ENCODE data around the gene EFNA3.

The EFNA3 gene

GRCh38 chr1:155078469-155079209 is at the start of gene EFNA3:
Gene EFNA3, plus strand, starts transcription at chr1:155078837. Its CDS starts 105 bp downstream, at chr1:155078942.
- peak within 1 kb of the TSS; percentile 78 for H3K4me3 Mint-ChIP-seq
- peak; percentile 71 for DNase-seq (ENCODE audit: low spot score)
- H3K27ac Mint-ChIP-seq, result no peak within 1 kb of the TSS
- H3K27me3 Mint-ChIP-seq (ENCODE audit: low read depth), result peaks cover 42% of the 10 kb centered on the region
- H3K9me3 Mint-ChIP-seq, result no peaks in the 10 kb centered on the region
- peaks cover 36% of the 10 kb centered on the region for H3K4me1 Mint-ChIP-seq (ENCODE audit: low read depth)
- H3K36me3 Mint-ChIP-seq (ENCODE audit: low read depth), result peaks cover 2% of the 10 kb centered on the region

- no peaks in the 10 kb centered on the region for H3K36me3 Mint-ChIP-seq (ENCODE audit: low read depth)
- no peak overlapping the region for H3K4me3 Mint-ChIP-seq
- peaks cover under 1% of the 10 kb centered on the region for H3K27me3 Mint-ChIP-seq (ENCODE audit: low read depth)
- no peaks in the 10 kb centered on the region for H3K4me1 Mint-ChIP-seq (ENCODE audit: low read depth)
- no peak overlapping the region for H3K27ac Mint-ChIP-seq
- H3K9me3 Mint-ChIP-seq, result no peaks in the 10 kb centered on the region
- DNase-seq (ENCODE audit: low spot score), result no peak
Measured at GRCh38 chr1:155029513-155030242, 49.0 kb upstream of the EFNA3 start.

- Mint-ChIP-seq H3K4me1 (ENCODE audit: low read depth) (no peaks in the 10 kb centered on the region), H3K9me3 (no peaks in the 10 kb centered on the region), H3K36me3 (ENCODE audit: low read depth) (no peaks in the 10 kb centered on the region), H3K27ac (no peak overlapping the region), H3K27me3 (ENCODE audit: low read depth) (peaks cover 2% of the 10 kb centered on the region), H3K4me3 (no peak overlapping the region)
- DNase-seq (ENCODE audit: low spot score), result no peak
Measured at GRCh38 chr1:155030243-155030795, 48.3 kb upstream of the EFNA3 start.

GRCh38 chr1:155030899-155031298 is 47.7 kb upstream of the EFNA3 start:
- Mint-ChIP-seq H3K4me1 (ENCODE audit: low read depth) (no peaks in the 10 kb centered on the region), H3K9me3 (no peaks in the 10 kb centered on the region), H3K27ac (no peak overlapping the region)

GRCh38 chr1:155032886-155033285 is 45.8 kb upstream of the EFNA3 start:
- no peaks in the 10 kb centered on the region for H3K9me3 Mint-ChIP-seq
- H3K4me3 Mint-ChIP-seq, result no peak overlapping the region
- H3K4me1 Mint-ChIP-seq (ENCODE audit: low read depth), result no peaks in the 10 kb centered on the region
- no peak overlapping the region for H3K27ac Mint-ChIP-seq
- peaks cover 3% of the 10 kb centered on the region for H3K27me3 Mint-ChIP-seq (ENCODE audit: low read depth)
- DNase-seq (ENCODE audit: low spot score), result no peak
- H3K36me3 Mint-ChIP-seq (ENCODE audit: low read depth), result no peaks in the 10 kb centered on the region

More at GRCh38 chr1:155030899-155031298, 47.7 kb upstream of the EFNA3 start:
- Mint-ChIP-seq H3K36me3 (ENCODE audit: low read depth) (no peaks in the 10 kb centered on the region), H3K27me3 (ENCODE audit: low read depth) (peaks cover 2% of the 10 kb centered on the region), H3K4me3 (no peak overlapping the region)
- DNase-seq (ENCODE audit: low spot score), result no peak

GRCh38 chr1:155033524-155033923 is 45.1 kb upstream of the EFNA3 start, which contains the start of the genes DCST1 and DCST2:
Gene DCST1, plus strand, starts transcription at chr1:155033824. Its CDS starts 213 bp downstream, at chr1:155034037.
Gene DCST2, minus strand, starts transcription at chr1:155033781. Its CDS starts 80 bp downstream, at chr1:155033701.
- H3K27me3 Mint-ChIP-seq (ENCODE audit: low read depth), result peaks cover 8% of the 10 kb centered on the region
- no peak within 1 kb of the TSS for H3K27ac Mint-ChIP-seq
- H3K4me3 Mint-ChIP-seq, result no peak within 1 kb of the TSS
- no peaks in the 10 kb centered on the region for H3K36me3 Mint-ChIP-seq (ENCODE audit: low read depth)
- DNase-seq (ENCODE audit: low spot score), result no peak
- H3K4me1 Mint-ChIP-seq (ENCODE audit: low read depth), result no peaks in the 10 kb centered on the region
- no peaks in the 10 kb centered on the region for H3K9me3 Mint-ChIP-seq

GRCh38 chr1:155034318-155035208 is 44.1 kb upstream of the EFNA3 start:
- Mint-ChIP-seq H3K4me1 (ENCODE audit: low read depth) (no peaks in the 10 kb centered on the region), H3K9me3 (no peaks in the 10 kb centered on the region), H3K36me3 (ENCODE audit: low read depth) (no peaks in the 10 kb centered on the region), H3K4me3 (no peak overlapping the region), H3K27me3 (ENCODE audit: low read depth) (peaks cover 10% of the 10 kb centered on the region), H3K27ac (no peak overlapping the region)
- no peak for DNase-seq (ENCODE audit: low spot score)

GRCh38 chr1:155035936-155036335 is 42.7 kb upstream of the EFNA3 start:
- no peaks in the 10 kb centered on the region for H3K4me1 Mint-ChIP-seq (ENCODE audit: low read depth)
- no peaks in the 10 kb centered on the region for H3K9me3 Mint-ChIP-seq
- H3K27ac Mint-ChIP-seq, result no peak overlapping the region
- DNase-seq (ENCODE audit: low spot score), result no peak
- no peaks in the 10 kb centered on the region for H3K36me3 Mint-ChIP-seq (ENCODE audit: low read depth)
- H3K4me3 Mint-ChIP-seq, result no peak overlapping the region
- peaks cover 10% of the 10 kb centered on the region for H3K27me3 Mint-ChIP-seq (ENCODE audit: low read depth)

- Mint-ChIP-seq H3K4me3 (no peak overlapping the region), H3K27me3 (ENCODE audit: low read depth) (peaks cover 10% of the 10 kb centered on the region), H3K9me3 (no peaks in the 10 kb centered on the region), H3K4me1 (ENCODE audit: low read depth) (no peaks in the 10 kb centered on the region), H3K27ac (no peak overlapping the region), H3K36me3 (ENCODE audit: low read depth) (no peaks in the 10 kb centered on the region)
- DNase-seq (ENCODE audit: low spot score), result no peak
Measured at GRCh38 chr1:155037043-155037442, 41.6 kb upstream of the EFNA3 start.

GRCh38 chr1:155037851-155038441 is 40.7 kb upstream of the EFNA3 start:
- Mint-ChIP-seq H3K27me3 (ENCODE audit: low read depth) (peaks cover 14% of the 10 kb centered on the region), H3K9me3 (no peaks in the 10 kb centered on the region), H3K4me1 (ENCODE audit: low read depth) (no peaks in the 10 kb centered on the region), H3K4me3 (no peak overlapping the region), H3K27ac (no peak overlapping the region), H3K36me3 (ENCODE audit: low read depth) (no peaks in the 10 kb centered on the region)
- DNase-seq (ENCODE audit: low spot score), result no peak

GRCh38 chr1:155038602-155039307 is 39.9 kb upstream of the EFNA3 start:
- Mint-ChIP-seq H3K27me3 (ENCODE audit: low read depth) (peaks cover 14% of the 10 kb centered on the region), H3K27ac (no peak overlapping the region), H3K4me3 (no peak overlapping the region), H3K4me1 (ENCODE audit: low read depth) (no peaks in the 10 kb centered on the region), H3K9me3 (no peaks in the 10 kb centered on the region), H3K36me3 (ENCODE audit: low read depth) (no peaks in the 10 kb centered on the region)
- DNase-seq (ENCODE audit: low spot score), result no peak

GRCh38 chr1:155039308-155039669 is 39.3 kb upstream of the EFNA3 start:
- Mint-ChIP-seq H3K9me3 (no peaks in the 10 kb centered on the region), H3K4me3 (no peak overlapping the region), H3K27ac (no peak overlapping the region), H3K4me1 (ENCODE audit: low read depth) (no peaks in the 10 kb centered on the region), H3K36me3 (ENCODE audit: low read depth) (no peaks in the 10 kb centered on the region), H3K27me3 (ENCODE audit: low read depth) (peaks cover 14% of the 10 kb centered on the region)
- no peak for DNase-seq (ENCODE audit: low spot score)
